Subcutaneous abdominal adipose tissue (tissue), 5 donors: Measurements from ENCODE around the gene TAF13.
A peak's percentile ranks its signal among the peaks of the same experiment; 100 is the strongest.
"Not testable (repeated sequence)": the region's sequence is repeated elsewhere in the genome, so short reads cannot be mapped to it uniquely, and the experiment has no call there.

Experiments used
- H3K27ac ChIP-seq: one replicate; pipeline ENCODE4 v1.7.0; 2013; ENCODE audit warnings: low read depth, mild to moderate bottlenecking, inconsistent platforms, low read length, moderate library complexity
- H3K27me3 ChIP-seq, 5 donors: one replicate each; pipeline ENCODE4 v1.7.0; 2013; ENCODE audit warnings: low read length in 5 of 5, inconsistent platforms in 1 of 5; ENCODE audit not compliant: control insufficient read depth in 5 of 5, insufficient read depth in 4 of 5
- H3K36me3 ChIP-seq, 5 donors: one replicate each; pipeline ENCODE4 v1.7.0; 2013; ENCODE audit warnings: low read length in 5 of 5; ENCODE audit not compliant: control insufficient read depth in 5 of 5, insufficient read depth in 5 of 5
- H3K4me1 ChIP-seq, 5 donors: one replicate each; pipeline ENCODE4 v1.7.0; 2013; ENCODE audit warnings: low read length in 5 of 5, mild to moderate bottlenecking in 3 of 5, moderate library complexity in 1 of 5; ENCODE audit not compliant: control insufficient read depth in 5 of 5, insufficient read depth in 5 of 5
- H3K4me3 ChIP-seq, 5 donors: one replicate each; pipeline ENCODE4 v1.7.0; 2013; ENCODE audit warnings: low read length in 5 of 5, low read depth in 1 of 5
- H3K9ac ChIP-seq, 5 donors: one replicate each; pipeline ENCODE4 v1.7.0; 2013; ENCODE audit warnings: low read length in 5 of 5, mild to moderate bottlenecking in 4 of 5, moderate library complexity in 3 of 5
- H3K9me3 ChIP-seq, 5 donors: one replicate each; pipeline ENCODE4 v1.7.0; 2013; ENCODE audit warnings: low read length in 5 of 5; ENCODE audit not compliant: control insufficient read depth in 5 of 5
- donor health status: healthy.
- donor health status: healthy.
- donor health status: healthy.
- donor health status: healthy.
- donor health status: healthy.

The TAF13 gene

GRCh38 chr1:109052145-109052544, 23.7 kb downstream of the TAF13 start:
- H3K27me3 ChIP-seq, H3K36me3 ChIP-seq, H3K9ac ChIP-seq, H3K27ac ChIP-seq, H3K9me3 ChIP-seq, H3K4me1 ChIP-seq, H3K4me3 ChIP-seq: not testable (repeated sequence)

DNA sequence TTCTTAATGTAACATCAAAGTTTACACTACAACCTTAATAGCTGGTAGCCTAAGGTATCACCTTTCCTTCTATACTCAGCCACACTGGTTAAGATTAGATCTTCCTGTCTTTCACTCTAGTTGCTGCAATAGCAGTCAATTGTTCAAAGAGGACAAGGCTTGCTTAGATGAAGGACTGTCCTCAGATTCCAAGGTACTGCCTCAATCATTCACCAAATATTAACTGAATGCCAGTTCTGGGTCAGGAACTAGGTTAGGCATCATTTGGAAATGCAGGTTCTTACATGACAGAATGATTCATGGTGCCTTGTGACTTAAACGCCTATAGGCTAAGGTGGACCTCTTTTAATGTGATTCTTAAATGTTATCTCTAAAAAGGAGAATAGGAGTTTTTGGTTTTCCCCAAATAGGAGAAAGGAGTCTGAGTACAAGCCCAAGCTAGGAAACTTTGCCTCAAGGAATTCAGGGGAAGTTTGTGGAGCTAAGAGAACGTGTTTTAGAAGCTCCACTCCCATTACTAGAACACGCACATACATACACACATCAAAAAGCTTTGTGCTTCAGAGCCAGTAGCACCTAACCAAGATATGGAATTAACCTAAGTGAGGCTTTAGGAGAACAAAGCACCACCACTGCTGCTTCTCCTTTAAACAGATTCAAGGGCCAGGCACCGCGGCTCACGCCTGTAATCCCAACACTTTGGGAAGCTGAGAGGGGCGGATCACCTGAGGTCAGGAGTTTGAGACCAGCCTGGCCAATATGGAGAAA, 25.4 kb downstream of the TAF13 start:
- Histone ChIP-seq H3K4me3 (no peak overlapping the region), H3K9me3 (no peaks in the 10 kb centered on the region), H3K36me3 (no peaks in the 10 kb centered on the region), H3K9ac (peak overlapping the region in 1 of 5 donors; percentile 26), H3K27ac (no peak overlapping the region), H3K27me3 (no peaks in the 10 kb centered on the region), H3K4me1 (no peaks in the 10 kb centered on the region)

DNA sequence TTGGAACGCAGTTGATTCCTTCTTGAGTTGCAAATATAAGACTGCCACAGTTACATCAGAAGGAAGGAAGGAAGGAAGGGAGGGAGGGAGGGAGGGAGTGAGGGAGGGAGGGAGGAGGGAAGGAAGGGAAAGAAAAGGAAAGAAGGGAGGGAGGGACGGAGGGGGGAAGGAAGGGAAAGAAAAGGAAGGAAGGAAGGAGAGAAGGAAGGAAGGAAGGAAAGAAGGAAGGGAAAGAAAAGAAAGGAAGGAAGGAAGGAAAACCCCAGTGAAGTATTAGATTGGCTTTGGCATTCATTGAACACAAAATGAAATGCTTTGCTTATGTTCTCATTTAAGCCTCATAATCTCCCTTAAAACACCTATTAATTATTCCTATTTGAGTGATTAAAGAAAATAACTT, 27.5 kb downstream of the TAF13 start:
- no peak overlapping the region for H3K9ac ChIP-seq
- no peaks in the 10 kb centered on the region for H3K36me3 ChIP-seq
- no peak overlapping the region for H3K27ac ChIP-seq
- no peak overlapping the region for H3K4me3 ChIP-seq
- H3K9me3 ChIP-seq = no peaks in the 10 kb centered on the region
- no peaks in the 10 kb centered on the region for H3K4me1 ChIP-seq
- no peaks in the 10 kb centered on the region for H3K27me3 ChIP-seq

DNA sequence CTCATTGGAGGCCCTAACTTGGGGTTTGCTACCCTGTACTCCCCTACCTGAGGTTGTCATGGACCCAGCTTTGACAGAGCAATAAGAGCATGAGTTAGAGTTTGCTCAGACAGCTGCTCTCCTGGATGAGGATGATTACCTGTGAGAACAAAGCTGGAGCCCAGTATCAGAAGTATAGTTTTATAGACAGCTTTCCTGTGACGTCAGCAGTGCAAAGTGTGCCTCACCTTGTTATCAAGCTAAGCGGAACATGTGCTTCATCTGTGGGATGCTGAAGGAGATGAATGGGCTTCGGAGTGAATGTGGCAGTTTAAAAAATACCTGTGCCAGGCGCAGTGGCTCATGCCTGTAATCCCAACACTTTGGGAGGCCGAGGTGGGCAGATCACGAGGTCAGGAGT, 28.5 kb downstream of the TAF13 start:
- H3K36me3 ChIP-seq = no peaks in the 10 kb centered on the region
- no peaks in the 10 kb centered on the region for H3K9me3 ChIP-seq
- H3K4me3 ChIP-seq = no peak overlapping the region
- H3K9ac ChIP-seq = no peak overlapping the region
- peaks cover 0 to 4% (median 4%) of the 10 kb centered on the region in 5 donors for H3K4me1 ChIP-seq
- H3K27ac ChIP-seq = no peak overlapping the region
- no peaks in the 10 kb centered on the region for H3K27me3 ChIP-seq

- peaks cover 0 to 5% (median 5%) of the 10 kb centered on the region in 5 donors for H3K4me1 ChIP-seq
- H3K9ac ChIP-seq = no peak overlapping the region
- H3K9me3 ChIP-seq = no peaks in the 10 kb centered on the region
- no peak overlapping the region for H3K27ac ChIP-seq
- no peaks in the 10 kb centered on the region for H3K36me3 ChIP-seq
- no peak overlapping the region for H3K4me3 ChIP-seq
- no peaks in the 10 kb centered on the region for H3K27me3 ChIP-seq
Measured at GRCh38 chr1:109046671-109047070, 29.1 kb downstream of the TAF13 start.

GRCh38 chr1:109045595-109045994, 30.2 kb downstream of the TAF13 start:
- peaks cover 0 to 15% (median 10%) of the 10 kb centered on the region in 5 donors for H3K4me1 ChIP-seq
- no peaks in the 10 kb centered on the region for H3K36me3 ChIP-seq
- no peaks in the 10 kb centered on the region for H3K9me3 ChIP-seq
- H3K27ac ChIP-seq = no peak overlapping the region
- H3K27me3 ChIP-seq = no peaks in the 10 kb centered on the region
- no peak overlapping the region for H3K9ac ChIP-seq
- no peak overlapping the region for H3K4me3 ChIP-seq

DNA sequence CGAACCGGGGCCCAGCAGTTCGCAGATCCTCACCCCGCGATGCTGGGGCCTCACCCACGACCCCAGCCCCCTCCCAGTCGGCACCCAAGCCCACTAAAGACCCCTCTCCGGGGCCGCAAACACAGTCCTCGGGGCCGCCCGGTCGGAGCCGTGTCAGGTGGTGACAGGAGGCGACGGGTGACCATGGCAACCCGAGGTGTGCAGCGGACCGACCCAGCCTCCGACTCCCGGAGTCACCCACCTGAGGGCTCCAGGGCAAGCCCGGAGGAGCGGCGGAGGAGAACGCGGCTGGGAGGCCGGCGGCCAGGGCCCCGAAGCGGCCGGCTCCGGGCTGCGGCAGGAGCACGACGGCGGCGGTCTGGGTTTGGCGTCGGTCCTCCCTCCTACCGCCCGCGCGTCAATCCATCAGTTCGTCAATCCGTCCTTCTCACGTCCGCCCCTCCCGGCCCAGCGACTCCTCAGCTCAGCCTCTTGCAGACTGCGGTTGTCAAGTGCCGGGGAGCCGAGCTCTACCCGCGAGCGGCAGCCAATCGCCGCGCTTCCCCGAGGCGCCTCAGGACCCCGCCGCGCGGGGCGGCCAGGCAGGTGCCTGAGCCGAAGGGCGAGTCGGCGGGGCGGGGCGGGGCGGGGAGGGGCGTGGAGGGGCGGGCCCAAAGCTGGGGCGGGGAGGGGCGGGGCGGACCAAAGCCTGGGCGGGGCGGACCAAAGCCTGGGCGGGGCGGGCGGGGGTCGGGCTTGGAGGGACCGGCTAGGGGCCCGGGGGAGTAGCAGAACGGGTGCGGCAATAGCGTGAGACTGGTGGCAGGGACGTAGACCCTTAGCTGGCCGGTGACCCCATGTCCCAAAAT, 34.0 kb downstream of the TAF13 start, which contains the start of gene WDR47:
TSS of gene WDR47 (minus strand) at position 482 of the 848 bp plus-strand sequence. CDS start 18,590 bp downstream, outside the sequence.
- Histone ChIP-seq H3K9me3 (no peaks in the 10 kb centered on the region), H3K36me3 (no peaks in the 10 kb centered on the region), H3K27me3 (no peaks in the 10 kb centered on the region), H3K4me3 (peak within 1 kb of the TSS; percentile 87 to 95 (median 94)), H3K4me1 (peaks cover 0 to 23% (median 17%) of the 10 kb centered on the region in 5 donors), H3K27ac (peak within 1 kb of the TSS; percentile 60), H3K9ac (peak within 1 kb of the TSS in 4 of 5 donors; percentile 79 to 90 (median 86))

DNA sequence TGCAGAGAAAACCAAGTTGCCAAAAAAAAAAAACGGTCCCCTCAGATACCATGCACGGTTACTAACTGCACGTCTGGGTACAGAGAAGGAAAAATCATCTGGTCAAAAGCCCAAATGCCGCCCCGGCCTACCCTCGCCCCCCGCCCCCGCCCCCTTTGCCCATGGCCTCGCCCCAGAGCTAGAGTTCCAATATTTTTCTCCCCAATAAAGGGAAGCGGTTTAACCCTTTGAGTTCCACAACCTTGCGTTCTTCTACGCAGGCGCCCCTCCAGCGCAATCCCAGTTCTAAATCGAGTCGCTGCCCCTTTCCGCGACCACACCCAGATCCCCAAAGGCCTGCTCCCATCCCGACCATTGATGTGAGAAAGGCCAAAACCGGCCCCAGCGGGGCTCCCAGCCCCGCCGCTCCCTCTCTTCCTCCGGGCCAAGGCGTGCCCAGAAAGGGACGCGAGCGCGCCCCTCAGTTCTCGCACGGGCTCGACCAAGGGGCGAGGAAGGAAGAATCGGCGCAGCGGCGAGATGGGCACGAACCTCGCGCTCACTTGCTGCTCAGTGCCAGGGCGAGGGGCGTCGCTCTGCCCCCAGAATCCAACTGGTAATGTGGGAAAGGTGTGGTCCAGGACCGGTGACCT, 34.7 kb downstream of the TAF13 start:
- Histone ChIP-seq H3K4me3 (peak overlapping the region; percentile 69 to 95 (median 92)), H3K4me1 (peaks cover 0 to 23% (median 17%) of the 10 kb centered on the region in 5 donors), H3K36me3 (no peaks in the 10 kb centered on the region), H3K27ac (peak overlapping the region; percentile 60), H3K27me3 (no peaks in the 10 kb centered on the region), H3K9me3 (no peaks in the 10 kb centered on the region), H3K9ac (peak overlapping the region in 4 of 5 donors; percentile 49 to 90 (median 86))

DNA sequence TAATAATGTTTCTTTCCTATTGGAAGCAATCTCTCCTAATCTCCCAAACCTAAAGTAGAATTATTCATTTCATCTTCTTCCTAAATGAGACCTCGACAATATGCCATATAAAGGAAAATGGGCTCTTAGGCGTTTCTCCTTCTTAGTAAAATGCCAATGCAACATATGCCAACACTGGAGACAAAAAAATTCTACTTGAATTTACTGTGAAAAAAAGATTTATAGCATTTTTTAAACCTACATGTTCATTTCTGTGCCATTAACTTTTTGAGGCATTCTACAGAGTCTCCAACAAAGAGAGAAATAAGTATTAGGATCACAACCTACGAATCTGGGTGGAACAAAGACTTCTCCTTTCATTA, 35.2 kb downstream of the TAF13 start:
- H3K36me3 ChIP-seq = no peaks in the 10 kb centered on the region
- no peak overlapping the region for H3K27ac ChIP-seq
- H3K4me3 ChIP-seq = peak overlapping the region; percentile 44 to 95 (median 80)
- no peaks in the 10 kb centered on the region for H3K9me3 ChIP-seq
- H3K27me3 ChIP-seq = no peaks in the 10 kb centered on the region
- H3K9ac ChIP-seq = peak overlapping the region in 2 of 5 donors; percentile 35 to 54
- H3K4me1 ChIP-seq = peaks cover 0 to 23% (median 17%) of the 10 kb centered on the region in 5 donors
